A204.1 (cell line): ENCODE data around the gene FOLR3.
"Not testable (repeated sequence)": the region's sequence is repeated elsewhere in the genome, so short reads cannot be mapped to it uniquely, and the experiment has no call there.

ENCODE experiments used
- FAIRE-seq: peaks from 2 replicates; lab custom pipeline; 2012; peaks lifted over from hg19 to GRCh38; lab: Jason Lieb, UNC

The FOLR3 gene

GRCh38 chr11:72135473-72135872 is at the start of gene FOLR3:
Gene FOLR3 (plus strand): TSS chr11:72135725. CDS start chr11:72135953, 228 bp downstream.
- FAIRE-seq, result not testable (repeated sequence)

- no peak for FAIRE-seq
These were observed 47.3 kb upstream of the FOLR3 start for GRCh38 chr11:72088076-72088808.

- no peak for FAIRE-seq
These were observed 44.2 kb upstream of the FOLR3 start for GRCh38 chr11:72091292-72091691.

DNA sequence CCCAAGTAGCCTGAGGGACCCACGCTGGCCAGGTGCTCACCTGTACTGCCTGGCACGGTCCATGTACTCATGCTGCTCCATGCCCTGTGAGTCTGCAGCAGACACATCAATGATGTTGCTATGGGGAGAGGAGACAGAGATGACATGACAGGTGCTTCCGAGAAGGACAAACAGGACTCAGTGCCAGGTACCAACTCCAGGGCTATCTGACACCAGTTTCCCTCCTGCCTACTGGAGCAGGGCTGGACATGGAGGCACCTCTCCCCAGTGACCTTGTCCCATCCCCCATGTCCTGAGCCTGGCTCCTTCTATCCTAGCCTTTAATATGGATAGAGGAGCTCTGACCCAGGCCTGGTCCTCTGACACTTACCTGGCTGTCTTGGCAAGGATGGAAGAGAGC is 36.8 kb upstream of the FOLR3 start:
- FAIRE-seq, result no peak

DNA sequence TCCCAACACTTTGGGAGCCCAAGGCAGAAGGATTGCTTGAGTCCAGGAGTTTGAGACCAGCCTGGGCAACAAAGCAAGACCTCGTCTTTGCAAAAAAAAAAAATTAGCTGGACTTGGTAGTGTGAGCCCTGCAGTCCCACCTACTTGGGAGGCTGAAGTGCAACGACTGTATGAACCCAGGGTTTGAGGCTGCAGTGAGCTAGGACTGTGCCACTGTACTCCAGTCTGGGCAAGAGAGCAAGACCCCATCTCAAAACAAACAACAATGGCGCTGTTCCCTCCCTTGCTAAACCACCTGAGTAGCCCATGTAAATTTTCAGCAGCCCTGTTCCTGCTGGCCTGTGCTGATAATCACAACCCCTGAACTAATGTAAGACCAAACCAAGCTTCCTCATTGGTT is 35.5 kb upstream of the FOLR3 start:
- FAIRE-seq, result no peak

GRCh38 chr11:72100462-72100861 is 35.1 kb upstream of the FOLR3 start:
- no peak for FAIRE-seq

DNA sequence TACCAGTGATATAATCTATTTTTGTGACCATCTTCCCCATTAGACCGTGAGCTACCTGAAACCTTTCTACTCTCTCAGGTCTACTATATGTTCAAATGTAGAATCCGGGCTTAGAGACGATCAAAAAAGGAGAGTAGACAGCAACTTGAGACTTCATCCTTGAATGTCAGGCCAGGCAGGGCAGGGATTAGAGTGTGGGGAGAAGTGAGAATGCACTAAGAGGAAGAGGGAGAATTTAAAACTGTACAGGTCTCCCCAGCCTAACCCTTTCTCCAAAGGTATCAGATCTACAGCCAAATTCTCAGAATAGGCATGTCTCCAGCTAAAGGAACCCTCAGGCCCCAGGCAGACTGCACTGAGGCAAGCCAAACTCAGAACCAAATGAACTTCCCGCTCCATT is 33.4 kb upstream of the FOLR3 start:
- FAIRE-seq, result no peak

DNA sequence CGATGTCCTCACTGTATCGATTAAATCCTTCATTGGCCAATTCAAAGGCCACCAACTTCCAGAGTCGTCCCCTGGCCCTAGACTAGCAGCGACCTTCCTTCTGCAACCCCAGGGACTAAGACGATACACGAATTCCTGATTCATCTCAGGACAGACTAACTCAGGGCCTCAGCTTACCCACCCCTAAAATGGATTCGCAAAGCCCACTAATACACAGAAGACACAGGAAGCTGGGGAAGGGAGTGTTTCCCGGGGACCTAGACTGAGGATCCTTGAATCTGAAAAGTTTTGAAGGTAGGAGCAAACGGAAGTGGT is 32.9 kb upstream of the FOLR3 start:
- no peak for FAIRE-seq

- FAIRE-seq, result peak; percentile 81
These were observed 32.4 kb upstream of the FOLR3 start, which contains the start of gene LAMTOR1 for GRCh38 chr11:72102946-72103753. Gene LAMTOR1 (minus strand): TSS chr11:72103297. CDS start chr11:72103224, 73 bp downstream.

- no peak for FAIRE-seq
These were observed 31.8 kb upstream of the FOLR3 start for GRCh38 chr11:72103754-72104167.

- no peak for FAIRE-seq
These were observed 29.6 kb upstream of the FOLR3 start, which contains the start of gene TOMT for GRCh38 chr11:72105888-72106287. Gene TOMT (plus strand): TSS chr11:72105924. CDS start chr11:72105952, 28 bp downstream.

DNA sequence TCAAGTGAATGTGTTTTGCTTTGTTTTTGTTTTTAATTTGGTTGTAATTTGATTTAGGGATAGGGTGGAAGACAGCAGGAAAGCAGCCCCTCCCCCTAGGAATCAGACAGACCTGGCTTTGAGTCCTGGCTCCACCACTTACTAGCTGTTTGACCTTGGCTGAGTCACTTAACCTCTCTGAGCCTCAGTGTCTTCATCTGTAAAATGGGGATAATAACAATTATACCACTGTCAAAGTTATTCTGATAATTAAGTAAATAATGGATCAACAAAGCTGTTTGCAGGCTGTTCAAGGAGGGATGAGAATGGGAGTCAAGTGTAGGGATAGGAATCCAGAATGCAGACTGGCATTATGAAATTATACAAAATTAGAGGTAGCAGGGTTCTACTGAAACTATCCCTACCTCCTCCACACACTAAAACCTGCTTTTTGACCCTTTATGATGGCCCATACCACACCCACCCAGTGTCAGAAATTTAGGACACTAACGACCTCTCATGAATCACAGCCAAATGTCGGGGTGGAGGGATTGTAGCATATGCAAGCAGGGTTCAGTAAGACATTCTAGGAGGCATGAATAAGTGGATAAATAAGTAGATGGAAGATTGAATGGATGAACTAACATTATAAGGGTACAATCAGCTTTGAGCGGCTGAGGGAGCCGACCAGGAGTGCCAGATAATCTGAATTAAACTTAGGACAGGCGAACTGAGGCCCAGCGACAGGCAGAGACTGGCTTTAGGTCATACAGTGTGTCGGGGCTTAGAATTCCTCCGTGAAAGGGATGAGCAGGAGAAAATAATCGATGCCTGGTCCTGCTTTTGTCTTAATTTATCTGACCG is 24.0 kb upstream of the FOLR3 start:
- FAIRE-seq, result no peak

- peak; percentile 99 for FAIRE-seq
These were observed 23.2 kb upstream of the FOLR3 start, which contains the start of gene ANAPC15 for GRCh38 chr11:72112143-72112977. Gene ANAPC15 (minus strand): TSS chr11:72112695. CDS start chr11:72111276, 1,419 bp downstream.

DNA sequence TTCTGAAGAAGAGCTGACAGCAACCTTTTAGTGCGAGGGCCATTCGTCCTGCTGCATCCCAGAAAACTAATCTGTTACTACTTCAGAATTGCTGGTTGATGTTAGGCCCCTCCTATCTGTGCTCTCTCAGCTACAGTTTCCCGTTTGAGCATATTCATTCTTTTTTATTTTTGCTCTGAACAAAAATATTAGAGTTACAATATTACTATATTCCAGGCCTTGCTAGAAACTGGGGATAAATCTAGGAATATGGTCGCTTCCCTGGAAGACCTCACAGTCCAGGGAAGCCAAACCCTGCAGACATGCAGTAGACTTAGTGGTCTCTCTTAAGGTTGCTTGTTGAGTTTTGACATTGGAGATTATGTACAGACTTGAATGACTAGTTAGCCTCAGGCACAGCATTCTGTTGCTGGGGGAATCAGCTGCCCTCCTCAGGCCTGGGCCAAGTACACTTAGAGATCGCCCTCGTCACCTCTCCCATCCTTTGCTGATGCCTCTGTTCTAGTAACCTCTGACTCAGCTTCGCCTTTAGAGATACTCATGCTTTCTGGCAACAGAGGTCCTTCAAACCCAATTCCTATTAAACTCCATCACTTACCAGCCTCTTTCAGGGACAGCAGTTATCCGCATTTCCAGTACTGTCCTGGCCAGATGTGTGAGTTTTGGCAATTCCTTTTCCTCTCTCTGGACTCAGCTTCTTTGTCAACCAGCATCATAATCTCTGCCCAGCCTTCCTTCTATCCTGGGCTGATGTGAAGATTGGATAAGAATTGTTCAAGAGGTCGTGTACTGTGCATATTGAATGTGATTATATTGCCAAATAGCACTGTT is 22.3 kb upstream of the FOLR3 start:
- no peak for FAIRE-seq

DNA sequence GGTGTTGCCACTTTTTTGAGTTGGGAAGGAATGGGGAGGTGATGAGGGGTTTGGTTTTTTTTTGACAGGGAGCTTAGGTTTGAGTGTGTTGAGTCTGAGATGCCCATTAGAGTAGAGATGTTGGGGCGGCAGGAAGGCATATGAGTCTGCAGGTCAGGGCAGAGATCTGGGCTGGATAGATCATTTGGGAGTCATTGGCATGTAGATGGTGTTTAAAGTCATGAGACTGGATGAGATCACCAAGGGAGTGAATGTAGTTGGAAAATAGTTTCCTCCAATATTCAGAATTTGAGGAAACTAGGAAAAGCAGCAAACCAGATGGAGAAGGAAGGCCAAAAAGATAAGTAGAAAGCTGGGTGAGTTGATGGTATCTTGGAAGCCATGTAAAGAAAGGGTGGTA is 21.0 kb upstream of the FOLR3 start:
- no peak for FAIRE-seq

- no peak for FAIRE-seq
These were observed 19.3 kb upstream of the FOLR3 start for GRCh38 chr11:72116019-72116755.

GRCh38 chr11:72119198-72119597 is 16.3 kb upstream of the FOLR3 start:
- FAIRE-seq, result no peak

DNA sequence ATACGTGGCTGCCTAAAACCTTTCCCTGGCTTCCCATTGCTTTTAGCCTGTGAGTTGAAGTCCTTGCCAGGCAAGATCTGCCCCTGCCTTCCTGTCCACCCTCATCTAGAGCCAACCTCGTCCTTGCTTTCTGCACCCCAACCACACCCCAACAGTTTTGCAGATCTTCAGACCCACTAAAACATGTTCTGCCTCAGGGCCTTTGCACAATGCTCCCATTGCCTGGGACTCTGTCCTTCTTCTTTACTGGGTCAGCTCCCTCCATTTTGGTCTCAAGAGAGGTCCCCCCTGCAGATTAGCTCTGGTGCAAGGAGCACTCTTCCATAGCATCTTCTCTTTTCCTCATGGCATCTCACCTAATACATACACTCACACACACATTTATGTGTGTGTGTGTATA is 14.6 kb upstream of the FOLR3 start:
- no peak for FAIRE-seq

GRCh38 chr11:72122607-72123006 is 12.9 kb upstream of the FOLR3 start:
- no peak for FAIRE-seq

DNA sequence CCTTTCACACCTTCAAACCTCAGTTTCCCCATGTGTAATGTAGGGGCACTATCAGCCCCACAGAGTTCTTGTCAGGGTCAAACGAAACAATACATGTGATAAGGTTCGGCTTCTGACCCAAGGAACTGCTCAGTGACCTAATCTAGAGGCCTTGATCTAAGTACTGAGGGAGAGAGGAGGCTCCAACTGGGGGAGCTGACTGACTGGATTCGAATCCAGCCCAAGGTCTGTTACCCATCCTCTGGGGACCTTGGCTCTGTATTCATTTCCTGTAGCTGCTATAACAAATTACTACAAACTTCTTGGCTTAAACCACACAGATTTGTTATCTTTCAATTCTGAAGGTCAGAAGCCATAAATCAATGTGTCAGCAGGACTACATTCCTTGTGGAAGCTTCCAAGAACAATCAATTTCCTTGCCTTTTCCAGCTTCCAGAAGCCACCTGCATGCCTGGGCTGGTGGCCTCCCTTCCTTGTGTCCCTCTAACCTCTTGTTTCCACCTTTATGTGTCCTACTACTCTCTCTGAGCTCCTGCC is 12.3 kb upstream of the FOLR3 start:
- FAIRE-seq, result no peak
